ENCODE data around the gene ANGPTL4. TPM values are rescaled to one million over a fixed set of nuclear protein-coding genes. Genes with fewer than 3 reads are reported as not detected.
"Not testable (repeated sequence)": the region's sequence is repeated elsewhere in the genome, so short reads cannot be mapped to it uniquely, and the experiment has no call there.

ANGPTL4 gene, protein sequence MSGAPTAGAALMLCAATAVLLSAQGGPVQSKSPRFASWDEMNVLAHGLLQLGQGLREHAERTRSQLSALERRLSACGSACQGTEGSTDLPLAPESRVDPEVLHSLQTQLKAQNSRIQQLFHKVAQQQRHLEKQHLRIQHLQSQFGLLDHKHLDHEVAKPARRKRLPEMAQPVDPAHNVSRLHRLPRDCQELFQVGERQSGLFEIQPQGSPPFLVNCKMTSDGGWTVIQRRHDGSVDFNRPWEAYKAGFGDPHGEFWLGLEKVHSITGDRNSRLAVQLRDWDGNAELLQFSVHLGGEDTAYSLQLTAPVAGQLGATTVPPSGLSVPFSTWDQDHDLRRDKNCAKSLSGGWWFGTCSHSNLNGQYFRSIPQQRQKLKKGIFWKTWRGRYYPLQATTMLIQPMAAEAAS
- 4.0 and 4.1 TPM in 2 replicates for total RNA-seq

DNA sequence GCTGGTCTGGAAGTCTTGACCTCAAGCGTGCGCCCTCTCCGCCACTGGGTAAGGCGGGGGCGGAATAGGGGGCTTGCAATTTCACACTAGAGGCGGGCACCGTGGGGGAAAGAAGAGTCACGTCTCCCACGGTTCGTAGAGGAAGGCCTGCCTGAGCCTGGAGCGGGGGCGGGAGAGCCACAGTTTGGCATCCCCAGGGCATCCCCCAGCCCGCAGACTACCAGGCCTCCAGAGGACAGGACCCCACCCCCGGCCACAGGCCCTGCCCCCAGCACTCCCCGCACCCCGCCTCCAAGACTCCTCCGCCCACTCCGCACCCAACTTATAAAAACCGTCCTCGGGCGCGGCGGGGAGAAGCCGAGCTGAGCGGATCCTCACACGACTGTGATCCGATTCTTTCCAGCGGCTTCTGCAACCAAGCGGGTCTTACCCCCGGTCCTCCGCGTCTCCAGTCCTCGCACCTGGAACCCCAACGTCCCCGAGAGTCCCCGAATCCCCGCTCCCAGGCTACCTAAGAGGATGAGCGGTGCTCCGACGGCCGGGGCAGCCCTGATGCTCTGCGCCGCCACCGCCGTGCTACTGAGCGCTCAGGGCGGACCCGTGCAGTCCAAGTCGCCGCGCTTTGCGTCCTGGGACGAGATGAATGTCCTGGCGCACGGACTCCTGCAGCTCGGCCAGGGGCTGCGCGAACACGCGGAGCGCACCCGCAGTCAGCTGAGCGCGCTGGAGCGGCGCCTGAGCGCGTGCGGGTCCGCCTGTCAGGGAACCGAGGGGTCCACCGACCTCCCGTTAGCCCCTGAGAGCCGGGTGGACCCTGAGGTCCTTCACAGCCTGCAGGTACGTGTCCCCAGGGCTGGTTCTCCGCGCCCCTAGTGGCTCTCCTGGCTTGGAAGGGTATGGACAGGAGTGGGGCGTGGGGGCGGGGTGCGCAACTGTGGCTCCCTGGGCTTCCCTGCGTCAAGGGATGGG, at the start of gene ANGPTL4:
Gene ANGPTL4, plus strand, starts transcription at position 353 of the 969 bp plus-strand sequence. Its CDS starts 167 bp downstream, at position 520.
- Mint-ChIP-seq H3K9me3 (no peaks in the 10 kb centered on the region), H3K27ac (peak within 1 kb of the TSS; percentile 64), H3K27me3 (peaks cover 23% of the 10 kb centered on the region), H3K4me3 (peak within 1 kb of the TSS; percentile 83), H3K36me3 (ENCODE audit: low read depth) (peaks cover 1% of the 10 kb centered on the region), H3K4me1 (peaks cover 22% of the 10 kb centered on the region)
- DNase-seq, result peak; percentile 92
- intact Hi-C loops (cut with micrococcal nuclease), result loop anchor here (1.0 kb wide), 1 partner anchor 26 kb away; the partner anchor contains the start of gene RAB11B

DNA sequence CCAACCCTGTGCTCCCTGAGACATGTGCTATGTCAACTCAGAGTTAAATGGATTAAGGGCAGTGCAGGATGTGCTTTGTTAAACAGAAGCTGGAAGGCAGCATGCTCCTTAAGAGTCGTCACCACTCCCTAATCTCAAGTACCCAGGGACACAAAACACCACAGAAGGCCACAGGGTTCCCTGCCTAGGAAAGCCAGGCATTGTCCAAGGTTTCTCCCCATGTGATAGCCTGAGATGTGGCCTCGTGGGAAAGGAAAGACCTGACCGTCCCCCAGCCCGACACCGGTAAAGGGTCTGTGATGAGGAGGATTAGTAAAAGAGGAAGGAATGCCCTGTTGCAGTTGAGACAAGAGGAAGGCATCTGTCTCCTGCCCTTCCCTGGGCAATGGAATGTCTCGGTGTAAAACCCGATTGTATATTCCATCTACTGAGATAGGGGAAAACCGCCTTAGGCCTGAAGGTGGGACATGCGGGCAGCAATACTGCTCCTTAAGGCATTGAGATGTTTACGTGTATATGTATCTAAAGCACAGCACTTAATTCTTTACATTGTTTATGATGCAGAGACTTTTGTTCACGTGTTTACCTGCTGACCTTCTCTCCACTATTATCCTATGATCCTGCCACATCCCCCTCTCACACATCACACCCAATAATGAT, 48.8 kb upstream of the ANGPTL4 start:
- H3K27me3 Mint-ChIP-seq; DNase-seq; H3K9me3 Mint-ChIP-seq; intact Hi-C loops (cut with micrococcal nuclease); H3K4me3 Mint-ChIP-seq; H3K27ac Mint-ChIP-seq; H3K4me1 Mint-ChIP-seq: not testable (repeated sequence)
- peaks cover 23% of the 10 kb centered on the region for H3K36me3 Mint-ChIP-seq (ENCODE audit: low read depth)

- Mint-ChIP-seq H3K9me3 (no peaks in the 10 kb centered on the region), H3K36me3 (ENCODE audit: low read depth) (peaks cover 28% of the 10 kb centered on the region), H3K4me3 (no peak overlapping the region), H3K27ac (peak overlapping the region; percentile 37), H3K4me1 (peaks cover 9% of the 10 kb centered on the region), H3K27me3 (no peaks in the 10 kb centered on the region)
- intact Hi-C loops (cut with micrococcal nuclease), result no loop called here
- DNase-seq, result no peak
Measured at GRCh38 chr19:8316351-8317125, 47.4 kb upstream of the ANGPTL4 start.

DNA sequence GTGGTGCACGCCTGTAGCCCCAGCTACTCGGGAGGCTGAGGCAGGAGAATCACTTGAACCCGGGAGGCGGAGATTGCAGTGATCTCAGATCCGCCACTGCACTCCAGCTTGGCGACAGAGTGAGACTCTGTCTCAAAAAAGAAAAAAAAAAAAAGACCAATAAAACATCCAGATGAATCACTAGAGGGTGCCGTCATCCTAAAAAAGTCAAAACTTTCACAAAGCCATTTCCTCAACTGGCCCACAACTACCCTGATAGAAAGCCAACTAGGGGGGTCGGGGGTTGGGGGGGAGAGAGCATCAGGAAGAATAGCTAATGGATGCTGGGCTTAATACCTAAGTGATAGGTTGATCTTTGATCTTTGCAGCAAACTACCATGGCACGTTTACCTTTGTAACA, 45.1 kb upstream of the ANGPTL4 start:
- peaks cover 21% of the 10 kb centered on the region for H3K4me1 Mint-ChIP-seq
- H3K4me3 Mint-ChIP-seq; H3K27me3 Mint-ChIP-seq; DNase-seq; H3K27ac Mint-ChIP-seq; intact Hi-C loops (cut with micrococcal nuclease); H3K9me3 Mint-ChIP-seq: not testable (repeated sequence)
- H3K36me3 Mint-ChIP-seq (ENCODE audit: low read depth), result peaks cover 50% of the 10 kb centered on the region

GRCh38 chr19:8319807-8320520, 44.0 kb upstream of the ANGPTL4 start:
- Mint-ChIP-seq H3K4me1 (peaks cover 21% of the 10 kb centered on the region), H3K9me3 (no peaks in the 10 kb centered on the region), H3K27me3 (no peaks in the 10 kb centered on the region), H3K4me3 (peak overlapping the region; percentile 100), H3K36me3 (ENCODE audit: low read depth) (peaks cover 46% of the 10 kb centered on the region), H3K27ac (peak overlapping the region; percentile 99)
- DNase-seq, result no peak
- intact Hi-C loops (cut with micrococcal nuclease), result loop anchor here (5.0 kb wide), 1 partner anchor 68 kb away; no protein-coding TSS in a partner anchor

DNA sequence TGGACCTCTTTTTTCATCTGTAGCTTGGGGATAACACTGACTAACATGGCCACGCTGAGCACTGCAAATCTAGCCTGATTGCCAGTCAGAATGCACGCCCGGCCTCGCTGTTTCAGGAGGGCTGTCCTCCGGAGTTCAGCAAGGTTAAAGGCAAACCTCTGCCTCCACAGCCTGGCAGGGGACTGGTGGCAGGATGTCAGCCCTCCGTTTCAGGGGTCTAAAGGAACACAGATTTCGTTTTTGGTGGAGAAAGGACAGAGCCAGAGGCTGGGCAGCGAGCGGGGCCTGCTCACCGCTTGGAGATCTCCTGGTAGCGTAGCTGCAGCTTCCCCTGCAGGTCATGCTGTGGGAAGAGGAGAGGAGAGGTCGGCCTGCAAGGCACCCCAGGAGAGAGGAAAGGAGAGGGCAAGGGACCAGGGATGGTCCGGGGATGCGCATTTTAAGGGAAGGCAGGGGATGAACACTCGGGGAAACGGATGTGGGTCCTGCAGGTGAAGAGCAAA, 43.3 kb upstream of the ANGPTL4 start:
- Mint-ChIP-seq H3K27ac (peak overlapping the region; percentile 99), H3K36me3 (ENCODE audit: low read depth) (peaks cover 40% of the 10 kb centered on the region), H3K4me1 (peaks cover 21% of the 10 kb centered on the region), H3K27me3 (no peaks in the 10 kb centered on the region), H3K4me3 (peak overlapping the region; percentile 100), H3K9me3 (no peaks in the 10 kb centered on the region)
- no peak for DNase-seq
- intact Hi-C loops (cut with micrococcal nuclease), result loop anchor here (1.0 to 5.0 kb wide), 4 partner anchors 12 to 70 kb away; partner anchors contain the start of genes CD320 and RAB11B

DNA sequence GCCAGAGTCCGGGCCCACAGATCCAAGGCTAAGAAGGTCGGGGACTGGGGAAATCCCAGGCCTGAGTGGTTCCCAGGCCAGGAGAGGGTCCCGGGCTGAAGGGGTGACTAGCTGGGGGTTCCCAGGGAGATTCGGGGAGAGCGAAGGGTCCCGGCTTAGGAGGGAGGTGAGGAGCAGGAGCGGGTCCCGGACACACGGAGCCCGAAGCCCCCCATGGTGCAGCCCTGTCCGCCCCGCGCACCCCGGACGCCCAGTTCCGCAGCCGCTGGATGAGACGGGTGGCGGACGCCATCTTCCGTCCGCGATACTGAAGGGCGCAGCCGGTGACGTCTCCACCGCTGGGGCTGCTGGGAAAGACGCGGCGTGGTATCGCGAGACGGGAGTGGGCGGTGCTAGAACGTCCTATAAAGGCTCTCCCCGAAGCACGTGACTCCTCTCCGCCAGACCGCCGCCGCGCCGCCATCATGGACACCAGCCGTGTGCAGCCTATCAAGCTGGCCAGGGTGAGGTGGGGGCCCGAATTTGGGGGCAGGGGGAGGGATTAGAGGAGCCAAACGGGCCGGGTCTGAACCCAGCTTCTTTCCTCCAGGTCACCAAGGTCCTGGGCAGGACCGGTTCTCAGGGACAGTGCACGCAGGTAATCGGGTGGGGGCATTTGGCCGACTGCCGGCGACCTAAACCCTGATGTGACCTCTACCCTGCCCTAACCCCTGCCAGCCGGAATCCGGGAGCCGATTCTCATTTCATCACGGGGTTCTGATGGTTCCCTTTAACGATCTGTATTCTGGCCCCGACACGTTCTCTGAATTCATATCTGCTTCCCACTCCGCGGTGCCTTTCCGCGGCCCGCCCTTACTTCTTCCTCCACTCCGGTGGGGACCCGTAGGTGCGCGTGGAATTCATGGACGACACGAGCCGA, 42.6 kb upstream of the ANGPTL4 start, which contains the start of the genes NDUFA7 and RPS28:
Gene NDUFA7, minus strand, starts transcription at position 309 of the 919 bp plus-strand sequence. Its CDS starts 17 bp downstream, at position 292.
Gene RPS28, plus strand, starts transcription at position 430 of the 919 bp plus-strand sequence. Its CDS starts 35 bp downstream, at position 465.
- DNase-seq, result peak; percentile 99
- intact Hi-C loops (cut with micrococcal nuclease), result loop anchor here (1.0 to 5.0 kb wide), 4 partner anchors 13 to 69 kb away; partner anchors contain the start of genes CD320 and RAB11B
- H3K36me3 Mint-ChIP-seq (ENCODE audit: low read depth), result peaks cover 37% of the 10 kb centered on the region
- H3K9me3 Mint-ChIP-seq, result no peaks in the 10 kb centered on the region
- peaks cover 21% of the 10 kb centered on the region for H3K4me1 Mint-ChIP-seq
- H3K4me3 Mint-ChIP-seq, result peak within 1 kb of the TSS; percentile 100
- peak within 1 kb of the TSS; percentile 99 for H3K27ac Mint-ChIP-seq
- no peaks in the 10 kb centered on the region for H3K27me3 Mint-ChIP-seq

- no peak for DNase-seq
- Mint-ChIP-seq H3K36me3 (ENCODE audit: low read depth) (peaks cover 35% of the 10 kb centered on the region), H3K27me3 (peaks cover 4% of the 10 kb centered on the region), H3K4me1 (peaks cover 21% of the 10 kb centered on the region), H3K27ac (peak overlapping the region; percentile 99), H3K4me3 (peak overlapping the region; percentile 100), H3K9me3 (no peaks in the 10 kb centered on the region)
- intact Hi-C loops (cut with micrococcal nuclease), result loop anchor here (1.0 to 5.0 kb wide), 4 partner anchors 14 to 70 kb away; partner anchors contain the start of genes CD320 and RAB11B
Measured at GRCh38 chr19:8321986-8322637, 41.8 kb upstream of the ANGPTL4 start.

DNA sequence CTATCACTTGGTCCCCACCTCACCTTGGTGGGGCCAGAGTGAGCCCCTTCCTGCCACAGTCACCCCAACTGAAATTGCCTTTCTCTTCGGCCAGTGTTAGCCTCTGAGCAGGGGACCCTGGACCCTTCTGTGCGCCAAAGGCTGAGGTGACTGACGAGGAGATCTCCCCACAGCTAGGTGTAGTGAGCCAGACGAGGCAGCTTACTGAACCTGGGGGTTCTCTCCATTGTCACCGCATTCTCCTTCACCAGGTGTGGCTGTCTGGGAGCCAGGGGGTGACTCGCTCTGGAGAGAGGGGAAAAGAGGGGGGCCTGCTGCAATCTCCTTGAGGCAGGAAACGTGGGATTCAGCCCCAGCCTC, 41.3 kb upstream of the ANGPTL4 start:
- Mint-ChIP-seq H3K36me3 (ENCODE audit: low read depth) (peaks cover 35% of the 10 kb centered on the region), H3K4me1 (peaks cover 21% of the 10 kb centered on the region), H3K27me3 (peaks cover 4% of the 10 kb centered on the region), H3K4me3 (peak overlapping the region; percentile 100), H3K9me3 (no peaks in the 10 kb centered on the region), H3K27ac (peak overlapping the region; percentile 99)
- intact Hi-C loops (cut with micrococcal nuclease), result loop anchor here (5.0 kb wide), 1 partner anchor 70 kb away; no protein-coding TSS in a partner anchor
- DNase-seq, result no peak

DNA sequence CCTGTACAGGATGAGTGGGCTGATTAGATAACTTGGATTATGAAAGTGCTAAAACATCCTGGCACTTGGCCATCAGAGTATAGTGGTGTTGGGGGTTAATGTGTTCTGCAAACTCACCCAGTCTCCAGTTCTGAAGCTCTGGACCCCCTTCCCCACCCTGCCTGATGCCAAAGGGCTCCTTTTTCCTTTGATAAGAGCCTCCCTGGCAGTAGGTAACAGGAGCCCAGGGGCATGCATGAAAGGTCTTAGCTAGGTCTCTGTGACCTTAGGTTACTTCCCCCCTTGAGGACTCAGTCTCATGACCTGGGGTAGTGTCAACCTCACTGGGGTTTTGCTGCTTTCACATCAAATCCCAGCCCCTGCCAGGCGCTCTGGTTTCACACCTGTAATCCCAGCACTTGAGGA, 40.2 kb upstream of the ANGPTL4 start:
- intact Hi-C loops (cut with micrococcal nuclease), result loop anchor here (5.0 kb wide), 1 partner anchor 71 kb away; no protein-coding TSS in a partner anchor
- H3K36me3 Mint-ChIP-seq (ENCODE audit: low read depth), result peaks cover 35% of the 10 kb centered on the region
- H3K4me1 Mint-ChIP-seq, result peaks cover 21% of the 10 kb centered on the region
- H3K27ac Mint-ChIP-seq, result peak overlapping the region; percentile 41
- peaks cover 10% of the 10 kb centered on the region for H3K27me3 Mint-ChIP-seq
- H3K9me3 Mint-ChIP-seq, result no peaks in the 10 kb centered on the region
- no peak overlapping the region for H3K4me3 Mint-ChIP-seq
- DNase-seq, result no peak
